ENCODE results near the gene SUGCT. TPM values are rescaled to one million over a fixed set of nuclear protein-coding genes. Genes with fewer than 3 reads are reported as not detected.

The SUGCT gene
- polyA plus RNA-seq, 1 donor, result 18.8 TPM

DNA sequence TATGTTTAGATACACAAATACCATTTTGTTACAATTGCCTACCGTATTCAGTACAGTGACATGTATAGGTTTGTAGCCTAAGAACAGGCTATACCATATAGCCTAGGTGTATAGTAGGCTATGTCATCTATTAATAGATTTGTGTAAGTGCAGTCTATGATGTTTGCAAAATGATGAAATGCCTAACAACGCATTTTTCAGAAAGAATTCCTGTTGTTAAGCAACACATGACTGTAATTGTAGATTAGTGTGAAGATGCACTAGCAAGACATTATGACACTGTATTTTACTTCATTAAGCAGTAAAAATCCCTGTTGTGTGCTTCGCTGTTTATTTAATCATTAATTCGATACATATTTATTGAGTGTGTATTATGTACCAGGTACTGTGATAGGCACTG, 446.0 kb downstream of the SUGCT start:
- no peak for DNase-seq
- H3K4me3 ChIP-seq (ENCODE audit: low read length), result no peak overlapping the region
- WGBS (ENCODE audit: insufficient coverage, low lambda C conversion rate), result 100% methylated on average over 2 of the region's 4 CpGs
- no peaks in the 10 kb centered on the region for H3K27me3 ChIP-seq (ENCODE audit: control insufficient read depth, insufficient read depth, low read length)
- no peaks in the 10 kb centered on the region for H3K9me3 ChIP-seq (ENCODE audit: control insufficient read depth, low read depth, low read length)
- H3K4me1 ChIP-seq (ENCODE audit: control insufficient read depth, insufficient read depth, low read length), result no peaks in the 10 kb centered on the region
- H3K36me3 ChIP-seq (ENCODE audit: control insufficient read depth, insufficient read depth, low read length), result no peaks in the 10 kb centered on the region
- no peak overlapping the region for H3K27ac ChIP-seq (ENCODE audit: low read length)

DNA sequence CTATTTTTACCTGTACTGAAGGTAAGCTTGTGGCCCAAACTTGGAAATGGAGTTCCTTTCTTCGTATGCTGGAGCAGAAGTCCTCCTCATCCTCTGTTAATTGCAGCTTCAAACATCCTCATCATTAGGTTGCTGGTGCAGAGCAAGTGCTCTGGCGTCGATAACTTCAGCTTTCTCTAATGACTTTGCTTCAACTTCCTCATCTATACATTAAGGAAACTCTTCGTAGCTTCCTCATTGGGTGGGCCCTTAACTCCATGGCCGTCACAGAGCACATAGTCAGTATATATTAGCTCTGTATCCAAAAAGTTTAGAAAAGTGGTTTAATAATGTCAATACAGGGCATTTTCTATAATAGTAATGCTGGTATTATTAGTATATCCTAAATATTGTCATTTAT, 447.7 kb downstream of the SUGCT start:
- WGBS (ENCODE audit: insufficient coverage, low lambda C conversion rate), result 100% methylated on average over 1 of the region's 5 CpGs
- no peaks in the 10 kb centered on the region for H3K27me3 ChIP-seq (ENCODE audit: control insufficient read depth, insufficient read depth, low read length)

DNA sequence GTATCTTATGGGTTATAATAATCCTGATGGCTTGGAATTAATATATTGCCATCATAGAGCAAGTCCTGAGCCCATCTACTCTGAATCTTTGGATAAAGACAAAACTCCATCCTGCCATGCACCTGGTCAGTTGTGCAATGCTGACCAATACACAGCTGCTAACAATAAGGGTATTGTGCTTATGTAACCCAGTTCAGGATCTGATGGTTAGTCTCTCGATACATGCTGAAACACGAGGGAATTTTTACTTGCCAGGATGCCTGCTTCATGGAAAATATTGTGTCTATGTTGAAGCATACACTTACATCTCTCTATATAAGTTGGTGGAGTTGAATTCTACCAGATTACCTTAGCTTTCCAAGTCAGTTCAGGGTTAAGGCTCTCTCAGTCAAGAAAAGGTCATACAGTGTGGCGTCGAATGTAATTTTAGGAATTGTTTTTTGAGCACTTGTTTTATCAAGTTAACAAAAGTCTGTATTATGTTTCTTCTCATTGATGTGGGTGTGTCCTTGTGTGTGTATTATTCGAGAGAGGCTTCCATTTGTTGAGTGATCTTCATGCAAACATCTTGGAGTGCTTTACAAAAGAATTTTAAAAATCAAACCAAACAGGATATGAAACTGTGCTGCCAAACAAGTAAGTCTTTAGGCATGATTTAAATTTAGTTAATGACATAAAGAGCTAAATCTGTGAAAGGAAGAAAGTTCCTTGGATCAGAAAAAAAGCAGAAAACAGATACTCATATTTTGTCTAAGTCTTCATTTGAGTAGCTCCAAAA, 449.1 kb downstream of the SUGCT start:
- Histone ChIP-seq H3K27ac (ENCODE audit: low read length) (no peak overlapping the region), H3K36me3 (ENCODE audit: control insufficient read depth, insufficient read depth, low read length) (no peaks in the 10 kb centered on the region), H3K4me1 (ENCODE audit: control insufficient read depth, insufficient read depth, low read length) (no peaks in the 10 kb centered on the region), H3K4me3 (ENCODE audit: low read length) (no peak overlapping the region), H3K9me3 (ENCODE audit: control insufficient read depth, low read depth, low read length) (no peaks in the 10 kb centered on the region), H3K27me3 (ENCODE audit: control insufficient read depth, insufficient read depth, low read length) (no peaks in the 10 kb centered on the region)
- no CpG with 5 or more reads among the region's 5 CpGs for WGBS (ENCODE audit: insufficient coverage, low lambda C conversion rate)
- DNase-seq, result no peak

More for the DNA sequence above, 447.7 kb downstream of the SUGCT start:
- no peaks in the 10 kb centered on the region for H3K4me1 ChIP-seq (ENCODE audit: control insufficient read depth, insufficient read depth, low read length)
- H3K36me3 ChIP-seq (ENCODE audit: control insufficient read depth, insufficient read depth, low read length), result no peaks in the 10 kb centered on the region
- no peak overlapping the region for H3K4me3 ChIP-seq (ENCODE audit: low read length)
- DNase-seq, result no peak
- H3K9me3 ChIP-seq (ENCODE audit: control insufficient read depth, low read depth, low read length), result no peaks in the 10 kb centered on the region
- H3K27ac ChIP-seq (ENCODE audit: low read length), result no peak overlapping the region

DNA sequence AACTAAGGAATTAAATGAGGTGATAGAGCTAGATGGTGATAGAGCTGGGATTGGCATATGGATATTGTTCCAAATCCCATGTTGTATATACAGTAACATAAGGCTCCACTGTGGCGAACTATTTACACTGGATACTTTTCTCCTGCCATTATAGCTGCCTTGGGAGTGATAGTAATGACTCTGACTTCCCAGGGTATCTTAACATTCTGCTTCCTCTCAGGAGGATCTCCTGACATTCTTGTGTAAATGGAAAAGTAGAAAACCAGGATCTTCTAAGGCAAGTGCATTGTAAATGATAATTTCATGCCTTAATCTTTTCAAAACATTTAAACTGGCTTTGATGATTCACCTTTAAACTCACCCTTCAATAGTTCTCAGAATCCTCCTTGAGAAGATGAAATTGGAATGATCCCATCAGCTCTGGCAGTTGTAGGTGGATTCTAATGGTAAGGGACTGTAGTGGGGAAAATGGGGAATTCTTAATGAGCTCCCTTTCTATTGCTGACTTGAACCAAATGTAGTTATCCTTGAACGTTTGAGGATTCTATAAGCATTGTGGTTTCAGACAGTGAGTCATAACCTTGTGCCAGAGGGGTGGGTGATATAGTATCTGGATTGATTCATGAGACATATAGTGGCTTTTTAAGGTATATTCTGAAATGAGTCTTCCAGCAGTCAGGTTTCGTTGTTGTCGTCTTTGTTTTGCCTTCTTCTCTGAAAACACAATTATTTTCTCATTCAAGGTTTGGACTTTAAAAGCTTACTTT, 450.0 kb downstream of the SUGCT start:
- Histone ChIP-seq H3K27me3 (ENCODE audit: control insufficient read depth, insufficient read depth, low read length) (no peaks in the 10 kb centered on the region), H3K9me3 (ENCODE audit: control insufficient read depth, low read depth, low read length) (no peaks in the 10 kb centered on the region), H3K27ac (ENCODE audit: low read length) (no peak overlapping the region), H3K4me3 (ENCODE audit: low read length) (no peak overlapping the region), H3K36me3 (ENCODE audit: control insufficient read depth, insufficient read depth, low read length) (no peaks in the 10 kb centered on the region), H3K4me1 (ENCODE audit: control insufficient read depth, insufficient read depth, low read length) (no peaks in the 10 kb centered on the region)
- no peak for DNase-seq
- WGBS (ENCODE audit: insufficient coverage, low lambda C conversion rate), result 100% methylated on average over 2 of the region's 4 CpGs

DNA sequence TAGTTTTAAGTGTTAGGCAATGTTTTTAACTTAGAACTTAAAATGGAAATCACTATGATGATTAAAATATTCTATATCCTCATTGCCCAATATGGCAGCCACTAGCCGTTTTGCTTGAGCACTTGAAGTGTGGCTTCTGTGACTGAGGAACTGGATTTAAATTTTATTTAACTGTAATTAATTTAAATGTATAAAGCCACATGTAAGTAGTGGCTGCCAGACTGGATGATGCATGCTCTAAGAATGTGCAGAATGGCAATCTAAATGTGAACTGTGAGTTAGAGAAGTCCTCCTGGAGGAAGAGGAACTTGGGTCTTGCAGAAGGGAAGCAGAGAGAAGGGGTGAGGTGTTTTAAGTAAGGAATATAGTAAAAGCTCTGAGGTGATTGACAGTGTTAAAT, 451.4 kb downstream of the SUGCT start:
- Histone ChIP-seq H3K4me1 (ENCODE audit: control insufficient read depth, insufficient read depth, low read length) (no peaks in the 10 kb centered on the region), H3K4me3 (ENCODE audit: low read length) (no peak overlapping the region), H3K27ac (ENCODE audit: low read length) (no peak overlapping the region), H3K36me3 (ENCODE audit: control insufficient read depth, insufficient read depth, low read length) (no peaks in the 10 kb centered on the region), H3K27me3 (ENCODE audit: control insufficient read depth, insufficient read depth, low read length) (no peaks in the 10 kb centered on the region), H3K9me3 (ENCODE audit: control insufficient read depth, low read depth, low read length) (no peaks in the 10 kb centered on the region)
- 100% methylated on average over 1 of the region's 1 CpG for WGBS (ENCODE audit: insufficient coverage, low lambda C conversion rate)
- no peak for DNase-seq

DNA sequence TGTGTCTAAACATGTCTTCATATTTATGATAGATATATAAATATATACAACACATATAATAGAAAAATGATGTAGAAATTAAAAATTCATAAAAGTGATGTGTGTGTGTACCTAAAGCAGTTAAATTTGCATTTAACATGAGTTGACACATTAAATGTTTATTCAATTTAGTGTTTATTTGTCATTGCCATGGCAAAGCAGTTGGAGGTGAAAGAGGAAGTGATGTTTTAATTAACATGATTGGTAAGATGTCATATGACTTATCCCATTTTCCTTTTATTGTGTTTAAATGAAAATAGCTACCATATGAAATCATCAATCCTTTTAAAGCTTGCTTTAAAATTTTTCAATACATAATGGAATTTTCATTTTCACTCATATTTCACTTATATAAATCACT, 452.6 kb downstream of the SUGCT start:
- Histone ChIP-seq H3K9me3 (ENCODE audit: control insufficient read depth, low read depth, low read length) (no peaks in the 10 kb centered on the region), H3K4me1 (ENCODE audit: control insufficient read depth, insufficient read depth, low read length) (no peaks in the 10 kb centered on the region), H3K27me3 (ENCODE audit: control insufficient read depth, insufficient read depth, low read length) (no peaks in the 10 kb centered on the region), H3K36me3 (ENCODE audit: control insufficient read depth, insufficient read depth, low read length) (no peaks in the 10 kb centered on the region), H3K4me3 (ENCODE audit: low read length) (no peak overlapping the region), H3K27ac (ENCODE audit: low read length) (no peak overlapping the region)
- DNase-seq, result no peak

DNA sequence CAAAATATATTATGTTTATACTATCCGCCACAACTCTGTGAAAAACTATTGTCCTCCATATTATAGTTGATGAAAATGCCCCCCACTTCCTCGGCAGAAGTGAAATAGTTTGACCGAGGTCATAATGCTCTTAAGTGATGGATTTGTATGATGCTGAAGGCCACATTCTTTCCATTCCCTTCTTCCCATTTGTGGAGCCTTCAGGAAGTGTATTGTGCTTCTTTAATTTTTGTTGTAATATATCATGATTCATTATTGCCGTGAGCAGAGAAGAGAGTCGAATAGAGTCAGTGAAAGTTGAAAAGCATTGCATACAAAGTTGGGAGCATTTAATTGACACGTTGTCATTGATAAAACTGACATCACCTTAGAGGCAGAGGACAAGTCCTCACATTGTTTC, 460.3 kb downstream of the SUGCT start:
- DNase-seq, result no peak
- no peaks in the 10 kb centered on the region for H3K4me1 ChIP-seq (ENCODE audit: control insufficient read depth, insufficient read depth, low read length)
- H3K27me3 ChIP-seq (ENCODE audit: control insufficient read depth, insufficient read depth, low read length), result no peaks in the 10 kb centered on the region
- peaks cover 2% of the 10 kb centered on the region for H3K9me3 ChIP-seq (ENCODE audit: control insufficient read depth, low read depth, low read length)
- no peak overlapping the region for H3K4me3 ChIP-seq (ENCODE audit: low read length)
- WGBS (ENCODE audit: insufficient coverage, low lambda C conversion rate), result 85% methylated on average over 3 of the region's 6 CpGs
- no peak overlapping the region for H3K27ac ChIP-seq (ENCODE audit: low read length)
- no peaks in the 10 kb centered on the region for H3K36me3 ChIP-seq (ENCODE audit: control insufficient read depth, insufficient read depth, low read length)

DNA sequence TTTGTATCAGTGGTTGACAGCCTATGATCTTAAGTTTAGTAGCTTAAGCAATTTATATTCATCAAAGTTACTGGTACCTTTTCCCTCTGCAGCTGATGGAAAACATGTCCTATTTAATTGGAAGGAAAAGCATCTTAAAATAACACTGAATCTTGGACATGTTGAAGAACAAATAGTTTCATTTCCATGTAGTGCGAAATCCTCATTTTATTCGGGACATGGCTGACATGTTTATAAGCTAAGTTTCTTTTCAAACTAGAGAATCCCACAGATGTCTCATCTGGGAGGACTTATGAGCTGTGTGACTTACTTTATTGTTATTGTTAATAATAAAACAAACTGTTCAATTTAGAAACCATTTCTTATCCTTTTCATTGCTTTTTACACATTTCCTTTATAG, 461.0 kb downstream of the SUGCT start:
- Histone ChIP-seq H3K27ac (ENCODE audit: low read length) (no peak overlapping the region), H3K4me1 (ENCODE audit: control insufficient read depth, insufficient read depth, low read length) (no peaks in the 10 kb centered on the region), H3K4me3 (ENCODE audit: low read length) (no peak overlapping the region), H3K27me3 (ENCODE audit: control insufficient read depth, insufficient read depth, low read length) (no peaks in the 10 kb centered on the region), H3K36me3 (ENCODE audit: control insufficient read depth, insufficient read depth, low read length) (no peaks in the 10 kb centered on the region), H3K9me3 (ENCODE audit: control insufficient read depth, low read depth, low read length) (peaks cover 2% of the 10 kb centered on the region)
- no peak for DNase-seq
- no CpG with 5 or more reads among the region's 2 CpGs for WGBS (ENCODE audit: insufficient coverage, low lambda C conversion rate)

DNA sequence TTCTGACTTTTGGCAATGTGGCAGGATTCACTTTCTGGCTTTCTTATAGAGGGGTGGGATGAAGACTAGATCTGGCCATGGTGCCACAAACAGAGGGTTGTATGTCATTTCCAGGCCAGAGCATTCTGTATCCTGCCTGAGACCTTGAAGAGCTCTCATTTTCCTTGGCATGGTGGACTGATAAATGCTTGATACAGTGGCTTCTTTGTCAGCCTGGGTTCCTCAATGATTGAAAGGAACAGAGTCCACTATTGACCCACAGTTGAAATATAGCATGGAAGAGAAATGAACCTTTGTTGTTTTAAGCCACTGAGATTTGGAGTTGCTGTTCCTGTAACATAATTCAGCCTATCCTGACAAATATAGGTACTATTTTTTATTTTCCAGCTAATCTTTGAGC, 462.7 kb downstream of the SUGCT start:
- Histone ChIP-seq H3K27me3 (ENCODE audit: control insufficient read depth, insufficient read depth, low read length) (no peaks in the 10 kb centered on the region), H3K36me3 (ENCODE audit: control insufficient read depth, insufficient read depth, low read length) (no peaks in the 10 kb centered on the region), H3K4me3 (ENCODE audit: low read length) (no peak overlapping the region), H3K9me3 (ENCODE audit: control insufficient read depth, low read depth, low read length) (peaks cover 2% of the 10 kb centered on the region), H3K4me1 (ENCODE audit: control insufficient read depth, insufficient read depth, low read length) (no peaks in the 10 kb centered on the region), H3K27ac (ENCODE audit: low read length) (no peak overlapping the region)
- no peak for DNase-seq

DNA sequence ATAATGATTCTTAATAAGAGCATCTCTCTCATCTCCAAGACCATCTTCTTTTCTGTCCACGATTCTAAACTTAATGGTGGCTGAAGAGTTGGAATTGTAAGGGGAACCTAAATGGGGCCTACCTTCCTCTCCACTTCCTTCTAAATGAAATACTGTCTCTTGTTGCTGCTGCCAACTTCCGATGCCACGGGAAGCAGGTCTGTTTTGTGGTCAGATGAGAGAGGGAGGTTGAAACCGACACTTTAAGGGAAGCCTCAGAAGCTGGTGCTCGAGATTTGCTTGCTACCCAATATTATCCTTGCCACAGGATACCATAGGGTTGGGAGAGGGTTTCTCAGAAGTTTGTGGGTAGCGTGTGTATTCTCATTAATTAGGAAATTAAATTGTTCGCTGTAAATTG, 464.1 kb downstream of the SUGCT start:
- Histone ChIP-seq H3K36me3 (ENCODE audit: control insufficient read depth, insufficient read depth, low read length) (no peaks in the 10 kb centered on the region), H3K4me1 (ENCODE audit: control insufficient read depth, insufficient read depth, low read length) (no peaks in the 10 kb centered on the region), H3K27ac (ENCODE audit: low read length) (no peak overlapping the region), H3K4me3 (ENCODE audit: low read length) (no peak overlapping the region), H3K27me3 (ENCODE audit: control insufficient read depth, insufficient read depth, low read length) (no peaks in the 10 kb centered on the region), H3K9me3 (ENCODE audit: control insufficient read depth, low read depth, low read length) (no peaks in the 10 kb centered on the region)
- no peak for DNase-seq
- 100% methylated on average over 2 of the region's 7 CpGs for WGBS (ENCODE audit: insufficient coverage, low lambda C conversion rate)

DNA sequence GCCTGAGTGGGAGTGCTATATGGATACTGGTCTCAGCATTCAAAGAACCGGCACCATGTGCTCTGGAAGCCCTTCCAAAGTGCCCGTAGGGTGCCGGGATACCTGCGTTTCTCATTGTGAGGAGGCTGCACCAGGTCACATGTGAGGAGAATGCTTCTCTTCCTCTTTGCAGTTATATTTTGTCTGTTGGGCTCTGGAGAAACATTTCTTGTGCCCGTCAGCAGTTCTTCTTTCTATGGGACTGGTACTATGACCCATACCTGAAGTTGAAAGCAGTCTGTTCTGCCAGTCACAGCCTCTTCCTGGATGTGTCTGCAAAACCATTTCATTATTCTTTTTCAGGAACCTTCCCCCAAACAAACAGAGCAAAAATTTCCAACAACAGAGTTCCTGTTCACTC, 465.0 kb downstream of the SUGCT start:
- Histone ChIP-seq H3K9me3 (ENCODE audit: control insufficient read depth, low read depth, low read length) (no peaks in the 10 kb centered on the region), H3K27ac (ENCODE audit: low read length) (no peak overlapping the region), H3K36me3 (ENCODE audit: control insufficient read depth, insufficient read depth, low read length) (no peaks in the 10 kb centered on the region), H3K4me3 (ENCODE audit: low read length) (no peak overlapping the region), H3K4me1 (ENCODE audit: control insufficient read depth, insufficient read depth, low read length) (no peaks in the 10 kb centered on the region), H3K27me3 (ENCODE audit: control insufficient read depth, insufficient read depth, low read length) (no peaks in the 10 kb centered on the region)
- no peak for DNase-seq
- no CpG with 5 or more reads among the region's 5 CpGs for WGBS (ENCODE audit: insufficient coverage, low lambda C conversion rate)
